Activated B cell treated with CpG ODN at 0.5 μM for 24 hours (primary cell): ENCODE data around the gene DCAF5. TPM values are rescaled to one million over a fixed set of nuclear protein-coding genes. Genes with fewer than 3 reads are reported as not detected.

Experiments used
- ATAC-seq: fragments of 200-7000 bp; cut with Tn5 transposase; one replicate; pipeline ENCODE4 v1.10.0; 2021; ENCODE audit warnings: low read depth, mild to moderate bottlenecking, moderate library complexity
- CTCF ChIA-PET: fragments of 350-600 bp; sonication (Branson Sonifier 250); formaldehyde crosslinking; loops from one replicate; lab custom pipeline; 2021; ENCODE audit warnings: antibody characterized with exemption; lab: Charles Lee
- POLR2A ChIA-PET: fragments of 350-600 bp; sonication (Branson Sonifier 250); formaldehyde crosslinking; loops from one replicate; lab custom pipeline; 2021; ENCODE audit warnings: antibody characterized with exemption; lab: Charles Lee
- DNase-seq: peaks from one replicate; pipeline ENCODE4 v3.0.0; 2022
- H3K27ac Mint-ChIP-seq: one replicate; pipeline ENCODE4 v1.8.0; 2020; ENCODE audit warnings: mixed read lengths
- H3K27me3 Mint-ChIP-seq: one replicate; pipeline ENCODE4 v1.8.0; 2021; ENCODE audit warnings: mixed read lengths
- H3K36me3 Mint-ChIP-seq: one replicate; pipeline ENCODE4 v1.8.0; 2021; ENCODE audit warnings: low read depth, mixed read lengths
- H3K4me1 Mint-ChIP-seq: one replicate; pipeline ENCODE4 v1.8.0; 2021; ENCODE audit warnings: mixed read lengths
- H3K4me3 Mint-ChIP-seq: one replicate; pipeline ENCODE4 v1.8.0; 2020; ENCODE audit warnings: mild to moderate bottlenecking, mixed read lengths
- H3K9me3 Mint-ChIP-seq: one replicate; pipeline ENCODE4 v1.8.0; 2020; ENCODE audit warnings: mixed read lengths
- CTCF ChIP-seq: fragments of 200-600 bp; IDR thresholded peaks from one replicate; pipeline ENCODE4 v1.8.0; 2022; ENCODE audit warnings: antibody characterized with exemption, mild to moderate bottlenecking
- intact Hi-C: fragments of 100-400 bp; cut with micrococcal nuclease; formaldehyde crosslinking; loops from one replicate; pipeline ENCODE4 v1.15.1; 2024
- total RNA-seq: library from RNA; stranded (reverse); gene quantifications from 2 replicates; pipeline ENCODE4 v1.2.3, GENCODE V29; 2022

Gene DCAF5
- total RNA-seq, 1 donor from 2014 or later: 50.8 TPM

GRCh38 chr14:69044965-69045555, 107.9 kb downstream of the DCAF5 start:
- DNase-seq (no peak), ATAC-seq (no peak)
- no peak for TF ChIP-seq CTCF
- POLR2A ChIA-PET: no interaction called here
- CTCF ChIA-PET: no interaction called here
- H3K36me3 Mint-ChIP-seq: peaks cover 1% of the 10 kb centered on the region
- intact Hi-C loops: no loop called here
- no peak overlapping the region for H3K4me3 Mint-ChIP-seq
- no peaks in the 10 kb centered on the region for H3K4me1 Mint-ChIP-seq
- peaks cover 17% of the 10 kb centered on the region for H3K27me3 Mint-ChIP-seq
- no peak overlapping the region for H3K27ac Mint-ChIP-seq
- H3K9me3 Mint-ChIP-seq: no peaks in the 10 kb centered on the region

DNA sequence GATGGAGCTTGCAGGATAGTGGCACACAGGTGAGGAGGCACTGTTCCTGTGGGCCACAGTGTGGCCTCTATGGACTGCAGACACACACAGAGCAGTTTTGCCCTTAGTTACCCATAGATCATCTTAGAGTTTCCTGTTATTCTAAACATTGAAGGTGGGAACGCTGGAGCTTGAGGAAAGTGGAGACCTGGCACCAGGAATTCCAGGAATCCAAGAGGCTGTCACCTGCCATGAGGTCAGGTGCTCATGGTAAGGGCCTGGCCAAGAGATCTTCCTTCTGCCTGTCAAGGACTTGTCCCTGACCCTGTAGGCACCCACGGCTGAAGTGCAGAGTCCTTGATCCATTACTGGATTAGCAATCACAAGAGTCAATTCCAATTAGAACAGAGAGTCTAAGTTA, 108.6 kb downstream of the DCAF5 start:
- Mint-ChIP-seq H3K4me1 (no peaks in the 10 kb centered on the region), H3K36me3 (no peaks in the 10 kb centered on the region), H3K9me3 (no peaks in the 10 kb centered on the region), H3K27ac (no peak overlapping the region), H3K27me3 (peaks cover 18% of the 10 kb centered on the region), H3K4me3 (no peak overlapping the region)
- no peak for TF ChIP-seq CTCF
- ATAC-seq: no peak
- POLR2A ChIA-PET: no interaction called here
- DNase-seq: no peak
- intact Hi-C loops: no loop called here
- CTCF ChIA-PET: no interaction called here

DNA sequence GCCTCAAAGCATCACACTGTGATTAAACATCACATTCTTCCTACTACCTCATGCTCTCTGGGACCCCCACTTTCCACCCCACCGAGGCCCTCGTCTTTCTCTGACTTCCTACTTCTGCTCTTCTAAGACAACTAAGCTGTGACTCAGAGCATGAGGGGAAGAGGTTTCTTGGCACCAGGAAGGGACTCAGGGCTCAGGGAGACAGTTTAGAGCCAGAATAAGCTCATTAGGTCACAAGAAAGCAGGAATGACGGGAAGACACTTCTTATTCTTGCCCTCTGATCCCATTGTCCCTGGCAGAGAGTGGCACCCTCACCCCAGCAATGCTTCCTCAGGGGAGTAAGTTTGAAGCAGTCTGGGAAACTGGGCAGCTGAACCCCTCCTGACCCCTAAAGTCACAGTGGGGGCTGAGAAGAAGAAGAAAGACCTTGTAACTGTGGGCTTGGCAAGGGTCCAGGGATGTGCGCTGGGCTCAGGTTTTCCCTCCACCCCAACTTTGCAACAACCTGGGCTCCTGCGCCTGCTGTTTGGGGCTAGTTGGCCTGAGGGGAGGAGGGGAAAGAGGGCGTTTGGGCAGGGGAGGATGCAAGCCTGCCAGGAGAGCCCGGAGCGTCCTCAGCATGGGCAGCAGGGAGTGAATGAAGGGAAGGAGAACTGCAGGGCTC, 109.2 kb downstream of the DCAF5 start:
- intact Hi-C loops: no loop called here
- Mint-ChIP-seq H3K4me3 (no peak overlapping the region), H3K27me3 (peaks cover 23% of the 10 kb centered on the region), H3K4me1 (no peaks in the 10 kb centered on the region), H3K36me3 (no peaks in the 10 kb centered on the region), H3K27ac (no peak overlapping the region), H3K9me3 (no peaks in the 10 kb centered on the region)
- ChIA-PET POLR2A (no interaction called here), CTCF (no interaction called here)
- no peak for TF ChIP-seq CTCF
- DNase-seq: no peak
- ATAC-seq: no peak

DNA sequence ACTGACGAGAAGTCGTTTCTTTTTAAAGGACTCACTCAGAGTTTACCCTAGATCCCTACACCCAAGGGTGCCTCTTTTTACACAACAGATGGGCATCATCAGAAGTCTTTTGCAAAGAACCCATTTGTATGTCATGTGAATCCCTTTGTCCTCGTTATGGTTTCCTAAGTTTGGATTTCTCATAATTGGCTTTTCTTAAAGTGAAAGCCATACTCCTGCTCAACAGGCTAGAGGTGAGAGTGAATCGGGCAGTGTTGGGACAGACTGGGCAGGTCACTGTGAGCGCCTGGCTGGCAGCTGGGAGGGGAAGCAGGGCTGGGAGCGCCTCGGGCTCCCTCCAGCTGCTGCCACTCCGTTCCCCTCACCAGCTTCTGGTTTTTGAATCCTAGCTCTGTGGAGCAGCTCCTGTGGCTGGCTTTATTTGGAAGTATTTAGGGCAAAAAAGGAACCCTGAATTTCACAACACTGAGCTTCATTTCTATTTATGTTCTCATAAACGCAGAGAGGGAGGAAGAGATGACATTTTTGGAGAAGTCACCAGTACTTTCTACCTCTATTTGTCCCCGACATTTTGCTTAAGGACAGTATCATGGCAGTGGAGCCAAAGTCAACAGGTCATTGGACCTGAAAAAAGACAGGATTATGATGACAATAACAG, 110.0 kb downstream of the DCAF5 start:
- TF ChIP-seq CTCF: no peak
- Mint-ChIP-seq H3K9me3 (no peaks in the 10 kb centered on the region), H3K4me1 (no peaks in the 10 kb centered on the region), H3K27me3 (peaks cover 24% of the 10 kb centered on the region), H3K4me3 (no peak overlapping the region), H3K27ac (no peak overlapping the region), H3K36me3 (no peaks in the 10 kb centered on the region)
- ChIA-PET CTCF (no interaction called here), POLR2A (no interaction called here)
- DNase-seq: no peak
- ATAC-seq: no peak
- intact Hi-C loops: no loop called here

GRCh38 chr14:69042299-69042698, 110.6 kb downstream of the DCAF5 start:
- Mint-ChIP-seq H3K27me3 (peaks cover 30% of the 10 kb centered on the region), H3K4me1 (no peaks in the 10 kb centered on the region), H3K4me3 (no peak overlapping the region), H3K36me3 (no peaks in the 10 kb centered on the region), H3K9me3 (no peaks in the 10 kb centered on the region), H3K27ac (no peak overlapping the region)
- DNase-seq (no peak), ATAC-seq (no peak)
- intact Hi-C loops: no loop called here
- no peak for TF ChIP-seq CTCF
- ChIA-PET CTCF (no interaction called here), POLR2A (no interaction called here)
